Nasal cavity respiratory epithelium epithelial cell of viscerocranial mucosa (primary cell): Measurements from ENCODE around the gene FDCSP. TPM values are rescaled to one million over a fixed set of nuclear protein-coding genes. Genes with fewer than 3 reads are reported as not detected.

Source experiments
- total RNA-seq: library from RNA; depleted of rRNA; stranded (reverse); fragments of >200 nt; gene quantifications from 2 replicates; pipeline ENCODE4 v1.2.3, GENCODE V29; 2014

The FDCSP gene
- not detected in 2 replicates for total RNA-seq

DNA sequence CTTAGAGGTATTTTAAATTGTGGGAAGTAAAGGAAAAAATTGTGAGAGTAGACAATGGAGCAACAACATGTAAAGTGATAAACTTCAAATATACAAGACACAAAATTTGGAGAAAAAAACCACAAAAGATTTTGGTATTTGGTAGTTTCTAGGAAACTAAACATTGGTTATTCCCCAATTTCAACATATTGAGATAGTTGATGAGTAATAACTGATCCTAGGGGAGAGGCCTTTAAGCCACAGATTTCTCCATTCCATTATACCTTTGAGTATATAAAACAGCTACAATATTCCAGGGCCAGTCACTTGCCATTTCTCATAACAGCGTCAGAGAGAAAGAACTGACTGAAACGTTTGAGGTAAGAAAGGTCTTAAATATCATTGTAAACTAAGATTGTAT is at the start of gene FDCSP:
TSS of gene FDCSP (plus strand) at position 301 of the 400 bp plus-strand sequence. CDS start 5,071 bp downstream, outside the sequence.

DNA sequence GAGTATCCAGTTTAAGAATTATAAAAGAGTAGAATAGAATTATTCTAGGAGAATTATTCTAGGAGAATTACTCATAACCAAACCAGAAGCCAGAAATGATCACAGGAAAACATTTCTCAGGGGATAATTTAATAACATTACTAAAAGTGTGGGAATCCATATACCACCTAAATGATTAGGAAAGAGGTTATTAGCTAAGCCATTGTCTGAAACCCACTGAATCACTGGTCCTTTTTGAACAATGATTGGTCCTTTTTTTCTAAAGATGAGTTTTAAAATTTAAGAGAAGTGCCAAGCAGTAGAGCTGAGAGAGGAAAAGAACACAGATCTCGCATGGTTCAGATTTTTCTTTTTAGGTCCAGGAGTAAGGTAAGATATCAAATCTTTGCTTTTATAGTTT is 30.5 kb upstream of the FDCSP start, which contains the start of gene ODAM:
TSS of gene ODAM (plus strand) at position 301 of the 400 bp plus-strand sequence. CDS start 819 bp downstream, outside the sequence.

DNA sequence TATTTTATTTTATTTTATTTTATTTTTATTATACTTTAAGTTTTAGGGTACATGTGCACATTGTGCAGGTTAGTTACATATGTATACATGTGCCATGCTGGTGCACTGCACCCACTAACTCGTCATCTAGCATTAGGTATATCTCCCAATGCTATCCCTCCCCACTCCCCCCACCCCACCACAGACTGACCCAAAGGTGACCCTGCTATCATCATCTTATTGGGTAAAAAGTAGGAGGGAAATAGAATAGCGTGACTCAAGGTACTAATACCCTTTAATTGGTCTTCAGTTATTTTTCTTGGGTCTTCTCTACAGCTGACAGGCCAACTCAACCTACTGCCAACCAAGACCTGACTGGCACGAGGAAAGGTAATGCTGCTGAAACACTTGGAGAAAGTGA is 16.4 kb downstream of the FDCSP start, which contains the start of gene CSN3:
TSS of gene CSN3 (plus strand) at position 301 of the 400 bp plus-strand sequence. CDS start 2,223 bp downstream, outside the sequence.

Other genes with a start within 250 kb of the FDCSP start
- gene STATH, start 230.2 kb upstream of the FDCSP start, total RNA-seq: not detected in 2 replicates
- not detected in 2 replicates for gene HTN3, start 197.7 kb upstream of the FDCSP start, total RNA-seq
- gene HTN1, start 175.7 kb upstream of the FDCSP start, total RNA-seq: not detected in 2 replicates
- not detected in 2 replicates for gene PRR27, start 71.9 kb upstream of the FDCSP start, total RNA-seq
- not detected in 2 replicates for gene ODAM, start 30.4 kb upstream of the FDCSP start, total RNA-seq
- not detected in 2 replicates for gene CSN3, start 16.5 kb downstream of the FDCSP start, total RNA-seq
- gene CABS1, start 108.9 kb downstream of the FDCSP start, total RNA-seq: not detected in 2 replicates
- gene SMR3A, start 134.6 kb downstream of the FDCSP start, total RNA-seq: not detected in 2 replicates
- not detected in 2 replicates for gene SMR3B, start 157.0 kb downstream of the FDCSP start, total RNA-seq
- not detected in 2 replicates for gene OPRPN, start 171.8 kb downstream of the FDCSP start, total RNA-seq
- gene MUC7, start 246.1 kb downstream of the FDCSP start, total RNA-seq: not detected in 2 replicates